ENCODE results near the gene ELOB.
A peak's percentile ranks its signal among the peaks of the same experiment; 100 is the strongest.

Gene ELOB

DNA sequence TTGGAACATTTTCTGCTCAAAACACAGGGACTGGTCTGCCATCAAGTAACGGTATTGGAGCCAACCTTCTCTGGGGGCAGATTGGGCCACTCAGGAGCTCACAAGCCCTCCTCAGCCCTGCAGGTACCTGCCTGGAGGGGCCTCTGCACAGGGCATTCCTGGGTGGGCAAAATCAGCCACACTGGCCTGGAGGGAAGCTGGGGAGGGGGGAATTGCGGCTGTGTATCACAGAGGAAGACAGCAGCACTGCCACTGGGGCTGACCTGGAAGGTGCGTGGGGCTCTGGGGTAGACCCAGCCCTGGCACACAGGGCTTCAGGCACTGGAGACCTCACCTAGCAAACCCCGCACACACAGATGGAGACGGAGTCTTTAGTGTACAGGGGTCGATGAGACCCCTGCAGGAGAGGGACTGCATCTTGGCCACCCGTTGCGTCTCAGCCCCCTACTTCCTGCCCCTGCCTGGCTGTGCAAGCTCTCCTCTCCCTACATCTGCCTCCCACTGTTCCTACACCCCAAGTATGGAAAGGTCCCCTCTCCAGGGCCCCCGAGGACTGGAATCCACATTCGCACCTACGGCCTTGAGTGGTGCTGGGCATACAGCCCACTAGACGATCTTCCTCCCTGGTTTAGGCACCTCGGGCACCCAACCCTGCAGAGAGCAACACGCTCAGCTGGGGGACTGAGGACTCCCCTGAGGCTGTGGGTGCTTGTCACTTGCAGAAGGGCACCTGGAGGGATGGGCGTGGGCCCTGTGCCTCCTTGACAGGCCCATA, 31.8 kb downstream of the ELOB start:
- Histone ChIP-seq H3K27me3 (ENCODE audit: control insufficient read depth in 1 of 2, insufficient read depth in 1 of 2, low read length in 2 of 2) (peaks cover 0 to 14% of the 10 kb centered on the region in 2 experiments), H3K4me1 (ENCODE audit: control insufficient read depth, insufficient read depth, low read depth, low read length) (peaks cover 2% of the 10 kb centered on the region), H2AK5ac (ENCODE audit: low read length, severe bottlenecking) (no peak overlapping the region), H2BK12ac (ENCODE audit: low read length in 2 of 2) (no peak overlapping the region), H2BK15ac (ENCODE audit: low read depth, poor library complexity, severe bottlenecking) (no peak overlapping the region), H2AFZ (ENCODE audit: low read depth, low read length) (no peak overlapping the region), H4K8ac (ENCODE audit: low read length) (no peak overlapping the region), H3K36me3 (ENCODE audit: control insufficient read depth in 1 of 2, insufficient read depth in 2 of 2, low read depth in 1 of 2, low read length in 2 of 2) (peaks cover 5 to 7% of the 10 kb centered on the region in 2 experiments), H3K14ac (ENCODE audit: low read length in 2 of 2) (no peak overlapping the region), H3K27ac (ENCODE audit: low read length, poor library complexity, severe bottlenecking) (no peak overlapping the region), H3K18ac (ENCODE audit: low read depth in 1 of 2, low read length in 2 of 2) (no peak overlapping the region), H3K9me3 (ENCODE audit: control insufficient read depth, low read length) (no peaks in the 10 kb centered on the region), H2BK120ac (ENCODE audit: low read depth, low read length) (no peak overlapping the region), H3K4me3 (ENCODE audit: insufficient read depth in 1 of 2, low read depth in 1 of 2, low read length in 2 of 2) (no peak overlapping the region), H3K23ac (ENCODE audit: low read length in 2 of 2) (no peak overlapping the region), H3K79me1 (replicated peaks; ENCODE audit: low read length, poor library complexity, severe bottlenecking) (peaks cover 2% of the 10 kb centered on the region), H3K4ac (ENCODE audit: low read depth in 1 of 2, low read length in 2 of 2) (no peak overlapping the region), H3K9ac (ENCODE audit: low read length) (no peak overlapping the region), H2BK5ac (ENCODE audit: low read depth, low read length, poor library complexity, severe bottlenecking) (no peak overlapping the region), H3K4me2 (ENCODE audit: low read length, poor library complexity, severe bottlenecking) (no peak overlapping the region), H4K91ac (ENCODE audit: low read length) (peak overlapping the region; percentile 32)
- DNase-seq, result no peak
- WGBS, result 86% methylated on average over 14 of the region's 15 CpGs

DNA sequence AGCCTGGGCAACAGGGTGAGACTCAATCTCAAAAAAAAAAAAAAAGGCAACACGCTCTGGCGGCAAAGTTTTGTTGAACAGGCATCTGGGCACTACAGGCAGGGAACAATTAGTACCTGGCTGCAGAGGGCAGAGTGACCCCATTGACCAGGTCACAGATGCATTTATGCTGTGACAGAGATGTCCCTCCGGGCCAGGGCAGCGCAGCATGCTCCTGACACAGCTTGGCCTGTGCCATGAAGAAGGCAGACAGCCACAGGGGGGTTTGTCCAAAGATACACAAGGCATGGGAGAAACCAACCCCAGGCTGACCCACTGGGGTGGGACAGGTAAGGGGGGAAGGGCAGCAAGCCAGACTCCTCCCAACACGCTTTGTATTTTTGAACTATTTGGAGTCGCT, 32.4 kb downstream of the ELOB start:
- H2BK120ac ChIP-seq (ENCODE audit: low read depth, low read length), result no peak overlapping the region
- peaks cover 0 to 16% of the 10 kb centered on the region in 2 experiments for H3K27me3 ChIP-seq (ENCODE audit: control insufficient read depth in 1 of 2, insufficient read depth in 1 of 2, low read length in 2 of 2)
- DNase-seq, result no peak
- no peaks in the 10 kb centered on the region for H3K9me3 ChIP-seq (ENCODE audit: control insufficient read depth, low read length)
- no peak overlapping the region for H3K14ac ChIP-seq (ENCODE audit: low read length in 2 of 2)
- H3K4me3 ChIP-seq (ENCODE audit: insufficient read depth in 1 of 2, low read depth in 1 of 2, low read length in 2 of 2), result no peak overlapping the region
- 97% methylated on average over 6 of the region's 6 CpGs for WGBS
- no peak overlapping the region for H3K23ac ChIP-seq (ENCODE audit: low read length in 2 of 2)
- no peak overlapping the region for H3K4me2 ChIP-seq (ENCODE audit: low read length, poor library complexity, severe bottlenecking)
- no peak overlapping the region for H2BK12ac ChIP-seq (ENCODE audit: low read length in 2 of 2)
- H3K27ac ChIP-seq (ENCODE audit: low read length, poor library complexity, severe bottlenecking), result no peak overlapping the region
- H4K91ac ChIP-seq (ENCODE audit: low read length), result no peak overlapping the region
- no peak overlapping the region for H3K18ac ChIP-seq (ENCODE audit: low read depth in 1 of 2, low read length in 2 of 2)
- H2BK5ac ChIP-seq (ENCODE audit: low read depth, low read length, poor library complexity, severe bottlenecking), result no peak overlapping the region
- H4K8ac ChIP-seq (ENCODE audit: low read length), result peak overlapping the region; percentile 25
- no peaks in the 10 kb centered on the region for H3K79me1 ChIP-seq (replicated peaks; ENCODE audit: low read length, poor library complexity, severe bottlenecking)
- no peak overlapping the region for H2BK15ac ChIP-seq (ENCODE audit: low read depth, poor library complexity, severe bottlenecking)
- peaks cover 5% of the 10 kb centered on the region for H3K4me1 ChIP-seq (ENCODE audit: control insufficient read depth, insufficient read depth, low read depth, low read length)
- peaks cover 4% of the 10 kb centered on the region in 2 experiments for H3K36me3 ChIP-seq (ENCODE audit: control insufficient read depth in 1 of 2, insufficient read depth in 2 of 2, low read depth in 1 of 2, low read length in 2 of 2)
- H2AK5ac ChIP-seq (ENCODE audit: low read length, severe bottlenecking), result no peak overlapping the region
- no peak overlapping the region for H3K4ac ChIP-seq (ENCODE audit: low read depth in 1 of 2, low read length in 2 of 2)
- no peak overlapping the region for H2AFZ ChIP-seq (ENCODE audit: low read depth, low read length)
- no peak overlapping the region for H3K9ac ChIP-seq (ENCODE audit: low read length)

DNA sequence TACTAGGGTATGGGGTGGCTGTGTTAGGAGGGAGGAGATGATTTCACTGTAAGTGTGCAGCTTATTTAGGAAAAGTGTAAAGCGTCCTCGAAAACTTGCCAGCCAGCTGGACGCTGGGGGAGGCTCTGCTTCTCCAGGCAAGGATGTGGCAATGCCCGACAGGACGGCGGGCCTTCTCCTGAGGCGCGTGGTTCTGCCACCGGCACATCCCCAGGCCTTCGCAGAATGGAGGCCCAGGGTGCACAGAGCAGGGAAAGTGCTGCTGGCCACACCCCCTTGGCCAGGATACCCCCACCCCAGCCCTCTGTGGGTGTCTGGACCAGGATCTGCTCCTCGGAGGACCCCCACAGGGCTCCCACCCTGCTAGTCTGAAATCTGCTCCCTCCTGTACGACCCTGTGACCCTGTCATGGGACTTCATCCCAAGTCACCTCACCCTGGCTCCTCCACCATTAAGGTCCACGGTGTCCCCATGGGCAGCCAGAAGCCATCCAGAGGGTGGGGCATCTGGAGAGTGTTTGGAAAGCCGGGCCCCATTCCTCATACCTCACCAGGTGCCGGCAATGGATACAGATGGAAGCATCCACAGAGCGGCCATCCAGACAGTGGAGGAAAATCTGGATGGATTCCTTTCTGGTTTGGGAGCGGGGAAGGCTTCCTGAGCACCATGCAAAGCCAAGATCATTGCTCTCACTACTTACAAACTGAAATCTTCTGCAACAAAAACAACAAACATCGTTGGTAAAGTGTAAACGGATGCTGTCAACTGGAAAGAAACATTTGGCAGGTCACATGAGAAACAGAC, 33.9 kb downstream of the ELOB start:
- H3K4me1 ChIP-seq (ENCODE audit: control insufficient read depth, insufficient read depth, low read depth, low read length), result peaks cover 7% of the 10 kb centered on the region
- H3K18ac ChIP-seq (ENCODE audit: low read depth in 1 of 2, low read length in 2 of 2), result no peak overlapping the region
- no peak overlapping the region for H2AFZ ChIP-seq (ENCODE audit: low read depth, low read length)
- 87% methylated on average over 16 of the region's 19 CpGs for WGBS
- no peak overlapping the region for H3K9ac ChIP-seq (ENCODE audit: low read length)
- H3K27me3 ChIP-seq (ENCODE audit: control insufficient read depth in 1 of 2, insufficient read depth in 1 of 2, low read length in 2 of 2), result peaks cover 4 to 16% of the 10 kb centered on the region in 2 experiments
- no peak overlapping the region for H3K4me3 ChIP-seq (ENCODE audit: insufficient read depth in 1 of 2, low read depth in 1 of 2, low read length in 2 of 2)
- H2BK12ac ChIP-seq (ENCODE audit: low read length in 2 of 2), result no peak overlapping the region
- no peaks in the 10 kb centered on the region for H3K79me1 ChIP-seq (replicated peaks; ENCODE audit: low read length, poor library complexity, severe bottlenecking)
- no peak overlapping the region for H3K14ac ChIP-seq (ENCODE audit: low read length in 2 of 2)
- H4K8ac ChIP-seq (ENCODE audit: low read length), result no peak overlapping the region
- no peak overlapping the region for H3K27ac ChIP-seq (ENCODE audit: low read length, poor library complexity, severe bottlenecking)
- H2AK5ac ChIP-seq (ENCODE audit: low read length, severe bottlenecking), result no peak overlapping the region
- DNase-seq, result no peak
- no peaks in the 10 kb centered on the region for H3K36me3 ChIP-seq (ENCODE audit: control insufficient read depth in 1 of 2, insufficient read depth in 2 of 2, low read depth in 1 of 2, low read length in 2 of 2)
- no peak overlapping the region for H2BK15ac ChIP-seq (ENCODE audit: low read depth, poor library complexity, severe bottlenecking)
- H3K23ac ChIP-seq (ENCODE audit: low read length in 2 of 2), result no peak overlapping the region
- no peak overlapping the region for H3K4ac ChIP-seq (ENCODE audit: low read depth in 1 of 2, low read length in 2 of 2)
- no peak overlapping the region for H2BK120ac ChIP-seq (ENCODE audit: low read depth, low read length)
- no peaks in the 10 kb centered on the region for H3K9me3 ChIP-seq (ENCODE audit: control insufficient read depth, low read length)
- H4K91ac ChIP-seq (ENCODE audit: low read length), result no peak overlapping the region
- no peak overlapping the region for H2BK5ac ChIP-seq (ENCODE audit: low read depth, low read length, poor library complexity, severe bottlenecking)
- H3K4me2 ChIP-seq (ENCODE audit: low read length, poor library complexity, severe bottlenecking), result no peak overlapping the region

DNA sequence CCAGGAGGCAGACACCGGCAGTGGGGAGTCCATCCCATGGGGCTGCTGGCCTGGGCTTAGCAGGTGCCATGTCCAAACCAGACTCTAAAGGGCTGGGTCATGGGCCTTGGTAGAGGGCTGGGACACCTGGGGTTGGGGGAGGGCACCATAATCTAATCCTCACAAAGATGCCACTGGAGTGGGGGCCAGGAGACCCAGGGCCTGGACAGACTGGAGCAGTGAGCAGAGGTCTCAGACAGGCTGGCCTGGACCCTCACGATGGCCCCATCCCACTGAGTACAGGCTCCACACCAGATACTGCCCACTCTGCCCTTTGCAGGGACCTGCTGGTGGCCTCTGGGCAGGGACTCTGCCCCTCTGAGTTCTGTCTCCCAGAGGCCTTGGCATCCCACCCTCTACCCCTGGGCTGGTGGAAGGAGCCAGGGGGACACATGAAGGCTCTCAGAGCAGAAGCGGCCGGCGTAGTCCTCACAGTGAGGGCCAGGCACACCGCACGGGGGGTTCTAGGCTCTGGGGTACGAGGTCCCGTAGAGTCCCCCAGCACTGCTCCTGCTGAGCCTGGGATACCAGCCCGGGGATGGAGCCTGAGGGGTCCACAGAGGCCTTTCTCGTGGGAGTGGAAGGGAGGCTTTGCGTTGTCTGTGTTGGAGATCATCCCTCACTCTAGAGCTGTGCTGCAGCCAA, 34.6 kb downstream of the ELOB start:
- Histone ChIP-seq H3K9me3 (ENCODE audit: control insufficient read depth, low read length) (no peaks in the 10 kb centered on the region), H3K4me1 (ENCODE audit: control insufficient read depth, insufficient read depth, low read depth, low read length) (peaks cover 7% of the 10 kb centered on the region), H2BK12ac (ENCODE audit: low read length in 2 of 2) (no peak overlapping the region), H3K9ac (ENCODE audit: low read length) (no peak overlapping the region), H4K8ac (ENCODE audit: low read length) (no peak overlapping the region), H2AK5ac (ENCODE audit: low read length, severe bottlenecking) (no peak overlapping the region), H2BK15ac (ENCODE audit: low read depth, poor library complexity, severe bottlenecking) (no peak overlapping the region), H2BK5ac (ENCODE audit: low read depth, low read length, poor library complexity, severe bottlenecking) (no peak overlapping the region), H3K23ac (ENCODE audit: low read length in 2 of 2) (no peak overlapping the region), H3K27me3 (ENCODE audit: control insufficient read depth in 1 of 2, insufficient read depth in 1 of 2, low read length in 2 of 2) (peaks cover 4 to 16% of the 10 kb centered on the region in 2 experiments), H3K4me3 (ENCODE audit: insufficient read depth in 1 of 2, low read depth in 1 of 2, low read length in 2 of 2) (no peak overlapping the region), H3K14ac (ENCODE audit: low read length in 2 of 2) (no peak overlapping the region), H3K4ac (ENCODE audit: low read depth in 1 of 2, low read length in 2 of 2) (no peak overlapping the region), H3K36me3 (ENCODE audit: control insufficient read depth in 1 of 2, insufficient read depth in 2 of 2, low read depth in 1 of 2, low read length in 2 of 2) (no peaks in the 10 kb centered on the region), H3K79me1 (replicated peaks; ENCODE audit: low read length, poor library complexity, severe bottlenecking) (no peaks in the 10 kb centered on the region), H2BK120ac (ENCODE audit: low read depth, low read length) (no peak overlapping the region), H3K4me2 (ENCODE audit: low read length, poor library complexity, severe bottlenecking) (no peak overlapping the region), H2AFZ (ENCODE audit: low read depth, low read length) (no peak overlapping the region), H4K91ac (ENCODE audit: low read length) (no peak overlapping the region), H3K18ac (ENCODE audit: low read depth in 1 of 2, low read length in 2 of 2) (no peak overlapping the region), H3K27ac (ENCODE audit: low read length, poor library complexity, severe bottlenecking) (no peak overlapping the region)
- 94% methylated on average over 12 of the region's 12 CpGs for WGBS
- no peak for DNase-seq
